ENCODE data around the gene GIPC2. TPM values are rescaled to one million over a fixed set of nuclear protein-coding genes. Genes with fewer than 3 reads are reported as not detected.

Gene GIPC2
- total RNA-seq, 6 donors from 2014 or later: 0.33 to 4.1 (median 1.8) TPM

DNA sequence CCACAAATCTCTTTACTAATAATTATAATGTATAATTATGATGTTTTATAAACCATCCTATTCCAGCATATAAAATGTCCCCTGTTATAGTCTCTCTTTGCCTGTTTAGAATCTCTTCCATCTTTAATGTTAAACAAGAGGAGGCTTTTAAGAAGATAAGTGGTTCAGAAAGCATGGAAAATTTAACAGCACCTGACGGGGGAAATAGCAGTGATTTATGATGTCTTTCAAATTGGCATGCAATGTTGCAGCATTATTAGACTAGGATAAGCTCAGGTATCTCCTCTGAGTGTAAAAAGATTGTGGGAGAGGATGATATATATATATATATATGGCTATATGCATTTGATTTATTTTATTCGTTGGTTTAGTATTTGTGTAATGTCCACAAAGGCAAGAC is 24.4 kb downstream of the GIPC2 start:
- 75 to 78% methylated on average over 2 of the region's 2 CpGs for WGBS, 2 donors
- no peak for TF ChIP-seq EP300 (IDR thresholded peaks at IDR 0.05)
- TF ChIP-seq POLR2AphosphoS5 (IDR thresholded peaks at IDR 0.05): no peak
- TF ChIP-seq POLR2A (IDR thresholded peaks at IDR 0.05): no peak
- TF ChIP-seq, protein P1, sequence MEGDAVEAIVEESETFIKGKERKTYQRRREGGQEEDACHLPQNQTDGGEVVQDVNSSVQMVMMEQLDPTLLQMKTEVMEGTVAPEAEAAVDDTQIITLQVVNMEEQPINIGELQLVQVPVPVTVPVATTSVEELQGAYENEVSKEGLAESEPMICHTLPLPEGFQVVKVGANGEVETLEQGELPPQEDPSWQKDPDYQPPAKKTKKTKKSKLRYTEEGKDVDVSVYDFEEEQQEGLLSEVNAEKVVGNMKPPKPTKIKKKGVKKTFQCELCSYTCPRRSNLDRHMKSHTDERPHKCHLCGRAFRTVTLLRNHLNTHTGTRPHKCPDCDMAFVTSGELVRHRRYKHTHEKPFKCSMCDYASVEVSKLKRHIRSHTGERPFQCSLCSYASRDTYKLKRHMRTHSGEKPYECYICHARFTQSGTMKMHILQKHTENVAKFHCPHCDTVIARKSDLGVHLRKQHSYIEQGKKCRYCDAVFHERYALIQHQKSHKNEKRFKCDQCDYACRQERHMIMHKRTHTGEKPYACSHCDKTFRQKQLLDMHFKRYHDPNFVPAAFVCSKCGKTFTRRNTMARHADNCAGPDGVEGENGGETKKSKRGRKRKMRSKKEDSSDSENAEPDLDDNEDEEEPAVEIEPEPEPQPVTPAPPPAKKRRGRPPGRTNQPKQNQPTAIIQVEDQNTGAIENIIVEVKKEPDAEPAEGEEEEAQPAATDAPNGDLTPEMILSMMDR (IDR thresholded peaks at IDR 0.05): no peak
- no peaks in the 10 kb centered on the region for H3K4me1 ChIP-seq
- no peak overlapping the region for H3K27ac ChIP-seq
- ATAC-seq (ENCODE audit: low FRiP score in 2 of 2): no peak
- no peaks in the 10 kb centered on the region for H3K36me3 ChIP-seq
- no peak overlapping the region for H3K4me3 ChIP-seq
- DNase-seq: no peak
- H3K27me3 ChIP-seq: no peaks in the 10 kb centered on the region
- H3K9me3 ChIP-seq: no peaks in the 10 kb centered on the region

DNA sequence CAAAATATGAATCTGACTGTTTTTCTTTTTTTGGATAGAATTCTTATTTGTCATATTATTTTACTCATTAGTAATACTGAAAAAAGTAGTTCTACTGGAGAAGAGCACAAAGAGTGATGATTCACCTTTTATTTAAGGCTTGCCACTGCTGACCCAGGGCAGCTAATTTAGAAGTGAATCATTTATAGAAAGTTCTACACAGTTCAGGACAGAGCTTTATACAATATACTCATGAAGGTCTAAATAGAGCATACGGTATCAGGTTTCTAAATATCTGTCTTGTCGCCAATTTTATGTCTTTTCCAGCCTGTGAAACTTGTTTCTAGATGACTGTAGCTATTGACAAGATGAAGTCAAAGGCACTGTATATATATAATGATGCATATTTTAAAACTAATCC is 25.0 kb downstream of the GIPC2 start:
- no peak for DNase-seq
- TF ChIP-seq POLR2A (IDR thresholded peaks at IDR 0.05) (no peak), POLR2AphosphoS5 (IDR thresholded peaks at IDR 0.05) (no peak), EP300 (IDR thresholded peaks at IDR 0.05) (no peak)
- TF ChIP-seq, protein P1 (IDR thresholded peaks at IDR 0.05): no peak
- WGBS, 2 donors: 61 to 81% methylated on average over 2 of the region's 2 CpGs
- no peak for ATAC-seq (ENCODE audit: low FRiP score in 2 of 2)
- H3K4me1 ChIP-seq: no peaks in the 10 kb centered on the region
- no peaks in the 10 kb centered on the region for H3K36me3 ChIP-seq
- H3K27ac ChIP-seq: no peak overlapping the region
- H3K27me3 ChIP-seq: no peaks in the 10 kb centered on the region
- no peaks in the 10 kb centered on the region for H3K9me3 ChIP-seq
- no peak overlapping the region for H3K4me3 ChIP-seq

DNA sequence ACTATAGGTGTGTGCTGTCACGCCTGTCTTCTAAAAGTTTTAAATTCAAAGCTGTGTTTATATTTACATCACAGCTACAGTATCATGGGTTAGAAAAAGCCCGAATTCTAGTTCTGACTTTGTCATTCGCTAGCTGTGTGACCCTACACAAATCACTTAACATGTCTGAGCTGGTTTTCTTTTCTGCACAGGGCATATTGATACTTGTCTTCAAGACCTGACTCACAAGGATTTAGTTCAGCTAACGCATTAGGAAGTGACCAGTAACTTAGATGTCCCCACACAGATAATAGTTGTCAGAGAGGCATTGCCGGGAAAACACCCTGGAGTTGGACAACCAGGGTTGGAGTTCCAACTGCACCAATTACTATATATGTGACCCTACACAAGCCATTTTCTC is 25.9 kb downstream of the GIPC2 start:
- 76 to 81% methylated on average over 5 of the region's 5 CpGs for WGBS, 2 donors
- ATAC-seq (ENCODE audit: low FRiP score in 2 of 2) (no peak), DNase-seq (no peak)
- Histone ChIP-seq H3K4me3 (no peak overlapping the region), H3K9me3 (no peaks in the 10 kb centered on the region), H3K4me1 (peaks cover 0 to 3% (median 0%) of the 10 kb centered on the region in 4 donors), H3K27ac (no peak overlapping the region), H3K27me3 (no peaks in the 10 kb centered on the region), H3K36me3 (no peaks in the 10 kb centered on the region)
- no peak for TF ChIP-seq POLR2AphosphoS5 (IDR thresholded peaks at IDR 0.05)
- TF ChIP-seq EP300 (IDR thresholded peaks at IDR 0.05): no peak
- TF ChIP-seq POLR2A (IDR thresholded peaks at IDR 0.05): no peak
- TF ChIP-seq, protein P1 (IDR thresholded peaks at IDR 0.05): no peak

DNA sequence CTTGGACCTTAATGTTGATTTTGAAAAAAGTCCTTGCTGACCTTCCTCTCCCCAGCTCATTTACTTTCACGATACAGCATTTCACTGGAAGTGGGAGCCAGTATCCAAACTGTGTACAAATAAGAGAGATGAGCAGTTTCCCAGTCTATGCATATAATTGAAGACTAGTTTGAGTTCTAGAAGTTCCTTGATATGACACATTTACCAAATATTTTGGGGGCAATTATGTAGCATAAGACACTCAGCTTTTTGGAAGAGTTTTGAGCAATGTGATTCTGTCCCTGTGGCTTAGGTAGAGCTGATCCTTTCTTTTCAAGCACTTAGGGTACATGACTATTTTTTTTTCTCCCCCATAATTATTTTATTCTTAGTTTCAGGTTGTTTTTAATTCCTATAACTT is 26.4 kb downstream of the GIPC2 start:
- H3K27me3 ChIP-seq: no peaks in the 10 kb centered on the region
- H3K4me1 ChIP-seq: peaks cover 0 to 3% (median 0%) of the 10 kb centered on the region in 4 donors
- no peak for ATAC-seq (ENCODE audit: low FRiP score in 2 of 2)
- no peak overlapping the region for H3K4me3 ChIP-seq
- H3K27ac ChIP-seq: no peak overlapping the region
- H3K36me3 ChIP-seq: no peaks in the 10 kb centered on the region
- no peak for DNase-seq
- WGBS, 2 donors: 68 to 83% methylated on average over 1 of the region's 1 CpG
- TF ChIP-seq, protein P1 (IDR thresholded peaks at IDR 0.05): no peak
- no peak for TF ChIP-seq POLR2A (IDR thresholded peaks at IDR 0.05)
- TF ChIP-seq POLR2AphosphoS5 (IDR thresholded peaks at IDR 0.05): no peak
- no peak for TF ChIP-seq EP300 (IDR thresholded peaks at IDR 0.05)
- no peaks in the 10 kb centered on the region for H3K9me3 ChIP-seq

DNA sequence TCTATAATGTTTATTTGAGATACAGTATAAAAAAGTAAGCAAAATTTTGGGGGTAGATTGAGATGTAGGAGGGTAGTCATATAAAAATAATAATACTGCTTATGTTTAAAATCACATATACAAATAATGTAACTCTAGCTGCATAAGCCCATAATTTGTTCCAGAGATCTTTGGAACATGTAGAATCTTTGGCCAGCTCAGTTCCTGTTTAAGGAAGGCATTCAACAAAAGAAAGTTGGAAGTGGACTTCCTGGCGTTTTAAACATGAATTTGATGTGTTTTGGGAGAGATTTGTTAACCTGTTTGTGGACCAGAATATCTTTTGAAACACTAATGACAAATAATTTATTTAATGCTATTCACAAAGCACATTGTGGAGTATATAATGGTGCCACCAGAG is 27.7 kb downstream of the GIPC2 start:
- Histone ChIP-seq H3K36me3 (no peaks in the 10 kb centered on the region), H3K9me3 (no peaks in the 10 kb centered on the region), H3K4me1 (peaks cover 0 to 3% (median 2%) of the 10 kb centered on the region in 4 donors), H3K4me3 (no peak overlapping the region), H3K27me3 (no peaks in the 10 kb centered on the region), H3K27ac (no peak overlapping the region)
- 60 to 75% methylated on average over 1 of the region's 1 CpG for WGBS, 2 donors
- no peak for DNase-seq
- no peak for TF ChIP-seq POLR2A (IDR thresholded peaks at IDR 0.05)
- no peak for ATAC-seq (ENCODE audit: low FRiP score in 2 of 2)
